ENCODE data around the gene CERS1.

CERS1 gene

DNA sequence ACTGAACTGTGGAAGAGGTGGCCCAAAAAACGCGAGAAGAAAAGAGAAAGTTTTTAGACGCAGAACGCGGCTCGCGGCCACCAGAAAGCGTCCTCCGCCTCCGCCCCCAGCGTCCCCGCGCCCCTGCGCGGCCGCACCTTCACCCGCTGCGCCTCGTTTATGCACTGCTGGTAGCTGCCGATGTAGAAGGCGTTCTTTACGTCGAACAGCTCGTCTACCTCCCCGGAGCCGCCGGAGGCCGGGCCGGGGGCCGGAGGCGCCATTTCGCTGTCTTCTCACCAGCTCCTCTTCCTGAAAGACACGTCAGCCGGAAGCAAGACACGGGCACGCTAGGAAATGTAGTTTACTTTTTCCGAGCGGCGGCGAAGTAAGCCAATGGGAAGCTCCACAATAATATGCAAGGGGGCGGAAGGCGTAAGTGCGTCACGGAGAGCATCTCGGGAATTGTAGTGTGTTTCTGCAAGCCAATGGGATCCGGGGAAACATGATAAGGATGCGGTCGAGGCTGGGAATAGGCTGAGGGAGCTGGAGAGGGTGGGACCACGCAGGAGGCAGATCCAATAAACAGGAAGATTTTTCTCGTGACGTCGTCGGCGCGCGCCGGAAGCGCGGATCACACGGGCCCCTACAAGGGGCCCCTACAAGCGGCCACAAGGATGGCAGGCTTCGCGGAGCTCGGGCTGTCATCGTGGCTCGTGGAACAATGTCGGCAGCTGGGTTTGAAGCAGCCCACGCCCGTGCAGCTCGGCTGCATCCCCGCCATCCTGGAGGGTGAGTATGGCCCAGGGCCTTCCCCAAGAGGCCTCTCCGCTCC lies 23.3 kb upstream of the CERS1 start, which contains the start of the genes COPE and DDX49:
COPE (minus strand) TSS at position 302 of the 814 bp plus-strand sequence; CDS start at position 263, 39 bp downstream.
DDX49 (plus strand) TSS at position 630 of the 814 bp plus-strand sequence; CDS start at position 657, 27 bp downstream.
- ChIA-PET CTCF (interaction anchor here (0.6 to 2.3 kb wide), 9 partner anchors 10 to 458 kb away, joined by 3 to 14 read pairs (median 4); partner anchors contain the start of gene FKBP8), POLR2A (interaction anchor here (0.6 to 2.2 kb wide), 25 partner anchors 10 to 638 kb away, joined by 3 to 41 read pairs (median 5); partner anchors contain the start of genes CERS1, ELL, JUND and REX1BD)
- Histone ChIP-seq H3K36me3 (ENCODE audit: control insufficient read depth in 2 of 2, insufficient read depth in 1 of 2, low read length in 2 of 2) (peaks cover 6 to 45% of the 10 kb centered on the region in 2 experiments; a peak in 2 of 3 replicates), H3K27ac (ENCODE audit: extremely low read depth, low read depth, low read length) (peak within 1 kb of the TSS; percentile 27; the same call in 1 of the 2 replicates), H3K4me3 (ENCODE audit: low read depth, low read length) (peak within 1 kb of the TSS; percentile 94), H3K9me3 (ENCODE audit: control insufficient read depth, insufficient read depth, low read depth, low read length) (no peaks in the 10 kb centered on the region), H3K4me1 (ENCODE audit: control insufficient read depth, insufficient read depth, low read length) (no peaks in the 10 kb centered on the region)
- TF ChIP-seq ZBTB20 (tag by site-specific recombination; IDR thresholded peaks at IDR 0.05) (peak; percentile 76), OVOL3 (tag by site-specific recombination; IDR thresholded peaks at IDR 0.05) (no peak), ZNF777 (tag by site-specific recombination; IDR thresholded peaks at IDR 0.05; ENCODE audit: borderline replicate concordance) (peak; percentile 30; the same call in 1 of the 2 replicates), HOXC10 (CRISPR knock-in tag; IDR thresholded peaks at IDR 0.05) (no peak), ZNF843 (tag by site-specific recombination; IDR thresholded peaks at IDR 0.05) (no peak), ZNF366 (tag by site-specific recombination; conservative IDR thresholded peaks at IDR 0.05) (no peak), ZSCAN23 (tag by site-specific recombination; IDR thresholded peaks at IDR 0.05) (no peak), FEZF1 (tag by site-specific recombination; IDR thresholded peaks at IDR 0.05) (peak; percentile 28), ZNF558 (tag by site-specific recombination; IDR thresholded peaks at IDR 0.05) (no peak), ZNF394 (tag by site-specific recombination; IDR thresholded peaks at IDR 0.05; ENCODE audit: borderline replicate concordance) (0 out of 2 replicates have a peak, but pooled peaks have one; percentile 13), YY2 (tag by site-specific recombination; IDR thresholded peaks at IDR 0.05) (peak; percentile 81), ZNF664 (tag by site-specific recombination; IDR thresholded peaks at IDR 0.05) (no peak), REPIN1 (tag by site-specific recombination; IDR thresholded peaks at IDR 0.05; ENCODE audit: low read depth) (no peak), KLF9 (tag by site-specific recombination; IDR thresholded peaks at IDR 0.05; ENCODE audit: low read depth) (0 out of 2 replicates have a peak, but pooled peaks have one; percentile 30), ZBTB7A (tag by site-specific recombination; IDR thresholded peaks at IDR 0.05; ENCODE audit: low read depth) (0 out of 2 replicates have a peak, but pooled peaks have one; percentile 20), ZNF10 (tag by site-specific recombination; IDR thresholded peaks at IDR 0.05) (no peak), KLF1 (tag by site-specific recombination; IDR thresholded peaks at IDR 0.05) (no peak)
- TF ChIP-seq, protein P1, sequence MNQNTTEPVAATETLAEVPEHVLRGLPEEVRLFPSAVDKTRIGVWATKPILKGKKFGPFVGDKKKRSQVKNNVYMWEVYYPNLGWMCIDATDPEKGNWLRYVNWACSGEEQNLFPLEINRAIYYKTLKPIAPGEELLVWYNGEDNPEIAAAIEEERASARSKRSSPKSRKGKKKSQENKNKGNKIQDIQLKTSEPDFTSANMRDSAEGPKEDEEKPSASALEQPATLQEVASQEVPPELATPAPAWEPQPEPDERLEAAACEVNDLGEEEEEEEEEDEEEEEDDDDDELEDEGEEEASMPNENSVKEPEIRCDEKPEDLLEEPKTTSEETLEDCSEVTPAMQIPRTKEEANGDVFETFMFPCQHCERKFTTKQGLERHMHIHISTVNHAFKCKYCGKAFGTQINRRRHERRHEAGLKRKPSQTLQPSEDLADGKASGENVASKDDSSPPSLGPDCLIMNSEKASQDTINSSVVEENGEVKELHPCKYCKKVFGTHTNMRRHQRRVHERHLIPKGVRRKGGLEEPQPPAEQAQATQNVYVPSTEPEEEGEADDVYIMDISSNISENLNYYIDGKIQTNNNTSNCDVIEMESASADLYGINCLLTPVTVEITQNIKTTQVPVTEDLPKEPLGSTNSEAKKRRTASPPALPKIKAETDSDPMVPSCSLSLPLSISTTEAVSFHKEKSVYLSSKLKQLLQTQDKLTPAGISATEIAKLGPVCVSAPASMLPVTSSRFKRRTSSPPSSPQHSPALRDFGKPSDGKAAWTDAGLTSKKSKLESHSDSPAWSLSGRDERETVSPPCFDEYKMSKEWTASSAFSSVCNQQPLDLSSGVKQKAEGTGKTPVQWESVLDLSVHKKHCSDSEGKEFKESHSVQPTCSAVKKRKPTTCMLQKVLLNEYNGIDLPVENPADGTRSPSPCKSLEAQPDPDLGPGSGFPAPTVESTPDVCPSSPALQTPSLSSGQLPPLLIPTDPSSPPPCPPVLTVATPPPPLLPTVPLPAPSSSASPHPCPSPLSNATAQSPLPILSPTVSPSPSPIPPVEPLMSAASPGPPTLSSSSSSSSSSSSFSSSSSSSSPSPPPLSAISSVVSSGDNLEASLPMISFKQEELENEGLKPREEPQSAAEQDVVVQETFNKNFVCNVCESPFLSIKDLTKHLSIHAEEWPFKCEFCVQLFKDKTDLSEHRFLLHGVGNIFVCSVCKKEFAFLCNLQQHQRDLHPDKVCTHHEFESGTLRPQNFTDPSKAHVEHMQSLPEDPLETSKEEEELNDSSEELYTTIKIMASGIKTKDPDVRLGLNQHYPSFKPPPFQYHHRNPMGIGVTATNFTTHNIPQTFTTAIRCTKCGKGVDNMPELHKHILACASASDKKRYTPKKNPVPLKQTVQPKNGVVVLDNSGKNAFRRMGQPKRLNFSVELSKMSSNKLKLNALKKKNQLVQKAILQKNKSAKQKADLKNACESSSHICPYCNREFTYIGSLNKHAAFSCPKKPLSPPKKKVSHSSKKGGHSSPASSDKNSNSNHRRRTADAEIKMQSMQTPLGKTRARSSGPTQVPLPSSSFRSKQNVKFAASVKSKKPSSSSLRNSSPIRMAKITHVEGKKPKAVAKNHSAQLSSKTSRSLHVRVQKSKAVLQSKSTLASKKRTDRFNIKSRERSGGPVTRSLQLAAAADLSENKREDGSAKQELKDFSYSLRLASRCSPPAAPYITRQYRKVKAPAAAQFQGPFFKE (tag by site-specific recombination; IDR thresholded peaks at IDR 0.05; ENCODE audit: borderline replicate concordance), result no peak
- TF ChIP-seq, protein P2, sequence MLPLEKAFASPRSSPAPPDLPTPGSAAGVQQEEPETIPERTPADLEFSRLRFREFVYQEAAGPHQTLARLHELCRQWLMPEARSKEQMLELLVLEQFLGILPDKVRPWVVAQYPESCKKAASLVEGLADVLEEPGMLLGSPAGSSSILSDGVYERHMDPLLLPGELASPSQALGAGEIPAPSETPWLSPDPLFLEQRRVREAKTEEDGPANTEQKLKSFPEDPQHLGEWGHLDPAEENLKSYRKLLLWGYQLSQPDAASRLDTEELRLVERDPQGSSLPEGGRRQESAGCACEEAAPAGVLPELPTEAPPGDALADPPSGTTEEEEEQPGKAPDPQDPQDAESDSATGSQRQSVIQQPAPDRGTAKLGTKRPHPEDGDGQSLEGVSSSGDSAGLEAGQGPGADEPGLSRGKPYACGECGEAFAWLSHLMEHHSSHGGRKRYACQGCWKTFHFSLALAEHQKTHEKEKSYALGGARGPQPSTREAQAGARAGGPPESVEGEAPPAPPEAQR (tag by site-specific recombination; IDR thresholded peaks at IDR 0.05), result no peak
- TF ChIP-seq, protein P3, sequence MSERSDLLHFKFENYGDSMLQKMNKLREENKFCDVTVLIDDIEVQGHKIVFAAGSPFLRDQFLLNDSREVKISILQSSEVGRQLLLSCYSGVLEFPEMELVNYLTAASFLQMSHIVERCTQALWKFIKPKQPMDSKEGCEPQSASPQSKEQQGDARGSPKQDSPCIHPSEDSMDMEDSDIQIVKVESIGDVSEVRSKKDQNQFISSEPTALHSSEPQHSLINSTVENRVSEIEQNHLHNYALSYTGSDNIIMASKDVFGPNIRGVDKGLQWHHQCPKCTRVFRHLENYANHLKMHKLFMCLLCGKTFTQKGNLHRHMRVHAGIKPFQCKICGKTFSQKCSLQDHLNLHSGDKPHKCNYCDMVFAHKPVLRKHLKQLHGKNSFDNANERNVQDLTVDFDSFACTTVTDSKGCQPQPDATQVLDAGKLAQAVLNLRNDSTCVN (tag by site-specific recombination; optimal IDR thresholded peaks at IDR 0.05), result peak; percentile 76
- TF ChIP-seq, protein P4, sequence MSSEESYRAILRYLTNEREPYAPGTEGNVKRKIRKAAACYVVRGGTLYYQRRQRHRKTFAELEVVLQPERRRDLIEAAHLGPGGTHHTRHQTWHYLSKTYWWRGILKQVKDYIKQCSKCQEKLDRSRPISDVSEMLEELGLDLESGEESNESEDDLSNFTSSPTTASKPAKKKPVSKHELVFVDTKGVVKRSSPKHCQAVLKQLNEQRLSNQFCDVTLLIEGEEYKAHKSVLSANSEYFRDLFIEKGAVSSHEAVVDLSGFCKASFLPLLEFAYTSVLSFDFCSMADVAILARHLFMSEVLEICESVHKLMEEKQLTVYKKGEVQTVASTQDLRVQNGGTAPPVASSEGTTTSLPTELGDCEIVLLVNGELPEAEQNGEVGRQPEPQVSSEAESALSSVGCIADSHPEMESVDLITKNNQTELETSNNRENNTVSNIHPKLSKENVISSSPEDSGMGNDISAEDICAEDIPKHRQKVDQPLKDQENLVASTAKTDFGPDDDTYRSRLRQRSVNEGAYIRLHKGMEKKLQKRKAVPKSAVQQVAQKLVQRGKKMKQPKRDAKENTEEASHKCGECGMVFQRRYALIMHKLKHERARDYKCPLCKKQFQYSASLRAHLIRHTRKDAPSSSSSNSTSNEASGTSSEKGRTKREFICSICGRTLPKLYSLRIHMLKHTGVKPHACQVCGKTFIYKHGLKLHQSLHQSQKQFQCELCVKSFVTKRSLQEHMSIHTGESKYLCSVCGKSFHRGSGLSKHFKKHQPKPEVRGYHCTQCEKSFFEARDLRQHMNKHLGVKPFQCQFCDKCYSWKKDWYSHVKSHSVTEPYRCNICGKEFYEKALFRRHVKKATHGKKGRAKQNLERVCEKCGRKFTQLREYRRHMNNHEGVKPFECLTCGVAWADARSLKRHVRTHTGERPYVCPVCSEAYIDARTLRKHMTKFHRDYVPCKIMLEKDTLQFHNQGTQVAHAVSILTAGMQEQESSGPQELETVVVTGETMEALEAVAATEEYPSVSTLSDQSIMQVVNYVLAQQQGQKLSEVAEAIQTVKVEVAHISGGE (tag by site-specific recombination; conservative IDR thresholded peaks at IDR 0.05; ENCODE audit: low read depth), result peak; percentile 78

All from HEK293 (cell line).